NB4 (cell line): Measurements from ENCODE around the gene YY2.

ENCODE experiments used
- DNase-seq: peaks from one replicate; pipeline ENCODE4 v3.0.0; 2010; ENCODE audit warnings: low read depth
- H3K4me3 ChIP-seq: one replicate; pipeline ENCODE4 v1.5.1; 2011; ENCODE audit warnings: mild to moderate bottlenecking, low read depth, low read length, moderate library complexity
- MYC ChIP-seq: IDR thresholded peaks from 2 replicates; pipeline ENCODE4 v1.6.1; 2011; ENCODE audit warnings: low read depth, low read length
- POLR2A ChIP-seq: IDR thresholded peaks from 2 replicates; pipeline ENCODE4 v1.6.1; 2011; ENCODE audit warnings: mild to moderate bottlenecking; ENCODE audit not compliant: insufficient read length; ENCODE audit errors: extremely low read depth
- TF ChIP-seq, protein P1 (sequence below): IDR thresholded peaks from 2 replicates; pipeline ENCODE4 v1.6.1; 2011; ENCODE audit warnings: low read depth, low read length
- TF ChIP-seq, protein P2 (sequence below): IDR thresholded peaks from one replicate; pipeline ENCODE4 v1.5.1; 2012; ENCODE audit warnings: low read depth, low read length

Gene YY2

DNA sequence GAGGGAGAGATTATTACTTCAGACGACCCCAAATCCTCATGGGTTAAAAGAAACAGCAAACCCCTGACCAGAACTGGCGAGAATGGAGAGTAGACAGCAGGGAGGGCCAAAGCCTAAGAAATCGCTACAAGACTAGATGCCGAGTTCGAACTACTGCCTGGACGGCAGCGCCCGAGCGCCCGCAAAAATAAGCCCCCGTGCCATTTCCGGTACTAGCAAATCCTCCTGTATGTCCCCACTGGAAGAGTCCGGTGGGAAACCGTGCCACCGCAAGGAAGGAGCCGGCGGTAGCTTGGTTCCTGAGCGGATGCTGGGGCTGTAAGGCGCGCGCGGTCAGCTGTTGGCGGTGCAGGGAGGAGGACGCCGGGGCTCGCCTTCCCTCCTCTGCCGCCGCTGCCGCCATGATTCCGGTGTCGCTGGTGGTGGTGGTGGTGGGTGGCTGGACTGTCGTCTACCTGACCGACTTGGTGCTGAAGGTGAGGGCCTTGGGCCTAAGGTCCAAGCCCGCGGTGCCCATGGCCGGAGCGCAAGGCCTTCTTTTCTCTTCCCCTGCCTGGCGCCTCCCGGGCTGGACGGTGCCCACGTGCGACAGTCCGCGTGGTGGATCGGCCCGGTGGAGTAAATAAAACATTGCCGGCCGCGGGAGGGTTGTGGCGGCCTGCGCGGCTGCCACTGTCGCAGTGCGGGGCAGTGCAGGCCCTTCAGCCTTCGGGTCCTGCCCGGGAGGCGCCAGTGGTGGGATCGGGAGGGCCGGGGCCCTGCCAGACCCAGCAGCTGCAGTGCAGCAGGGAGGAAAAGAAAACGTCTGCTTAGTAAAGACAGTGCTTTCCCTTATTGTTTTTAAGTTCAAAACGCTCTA is 16.2 kb upstream of the YY2 start, which contains the start of gene MBTPS2:
TSS of gene MBTPS2 (plus strand) at position 284 of the 859 bp plus-strand sequence. CDS start at position 402, 118 bp downstream.
- DNase-seq = peak; percentile 92
- TF ChIP-seq, protein P1, sequence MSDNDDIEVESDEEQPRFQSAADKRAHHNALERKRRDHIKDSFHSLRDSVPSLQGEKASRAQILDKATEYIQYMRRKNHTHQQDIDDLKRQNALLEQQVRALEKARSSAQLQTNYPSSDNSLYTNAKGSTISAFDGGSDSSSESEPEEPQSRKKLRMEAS = peak; percentile 36
- TF ChIP-seq, protein P2, sequence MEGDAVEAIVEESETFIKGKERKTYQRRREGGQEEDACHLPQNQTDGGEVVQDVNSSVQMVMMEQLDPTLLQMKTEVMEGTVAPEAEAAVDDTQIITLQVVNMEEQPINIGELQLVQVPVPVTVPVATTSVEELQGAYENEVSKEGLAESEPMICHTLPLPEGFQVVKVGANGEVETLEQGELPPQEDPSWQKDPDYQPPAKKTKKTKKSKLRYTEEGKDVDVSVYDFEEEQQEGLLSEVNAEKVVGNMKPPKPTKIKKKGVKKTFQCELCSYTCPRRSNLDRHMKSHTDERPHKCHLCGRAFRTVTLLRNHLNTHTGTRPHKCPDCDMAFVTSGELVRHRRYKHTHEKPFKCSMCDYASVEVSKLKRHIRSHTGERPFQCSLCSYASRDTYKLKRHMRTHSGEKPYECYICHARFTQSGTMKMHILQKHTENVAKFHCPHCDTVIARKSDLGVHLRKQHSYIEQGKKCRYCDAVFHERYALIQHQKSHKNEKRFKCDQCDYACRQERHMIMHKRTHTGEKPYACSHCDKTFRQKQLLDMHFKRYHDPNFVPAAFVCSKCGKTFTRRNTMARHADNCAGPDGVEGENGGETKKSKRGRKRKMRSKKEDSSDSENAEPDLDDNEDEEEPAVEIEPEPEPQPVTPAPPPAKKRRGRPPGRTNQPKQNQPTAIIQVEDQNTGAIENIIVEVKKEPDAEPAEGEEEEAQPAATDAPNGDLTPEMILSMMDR = peak; percentile 19
- TF ChIP-seq MYC (peak; percentile 52; the same call in 1 of the 2 replicates), POLR2A (peak; percentile 38)
- H3K4me3 ChIP-seq = peak within 1 kb of the TSS; percentile 87

DNA sequence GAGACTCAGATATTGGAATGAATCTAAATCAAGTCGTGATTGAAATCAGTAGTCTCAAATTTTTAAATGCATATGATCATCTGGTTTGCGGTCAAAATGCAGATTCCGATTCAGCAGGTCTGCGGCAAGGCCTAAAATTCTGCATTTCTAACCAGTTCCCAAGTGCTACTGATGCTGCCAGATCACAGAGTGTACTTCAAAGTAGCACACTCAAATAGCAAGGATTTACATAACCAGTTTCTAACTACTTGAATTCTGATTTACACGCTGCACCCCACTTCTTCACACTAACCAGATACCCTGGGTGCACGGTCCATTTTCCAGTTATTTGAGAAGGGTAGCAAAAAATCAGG is 15.6 kb upstream of the YY2 start:
- H3K4me3 ChIP-seq = peak overlapping the region; percentile 87
- DNase-seq = peak; percentile 26
- TF ChIP-seq, protein P2 = no peak
- no peak for TF ChIP-seq POLR2A
- no peak for TF ChIP-seq MYC
- TF ChIP-seq, protein P1 = no peak

DNA sequence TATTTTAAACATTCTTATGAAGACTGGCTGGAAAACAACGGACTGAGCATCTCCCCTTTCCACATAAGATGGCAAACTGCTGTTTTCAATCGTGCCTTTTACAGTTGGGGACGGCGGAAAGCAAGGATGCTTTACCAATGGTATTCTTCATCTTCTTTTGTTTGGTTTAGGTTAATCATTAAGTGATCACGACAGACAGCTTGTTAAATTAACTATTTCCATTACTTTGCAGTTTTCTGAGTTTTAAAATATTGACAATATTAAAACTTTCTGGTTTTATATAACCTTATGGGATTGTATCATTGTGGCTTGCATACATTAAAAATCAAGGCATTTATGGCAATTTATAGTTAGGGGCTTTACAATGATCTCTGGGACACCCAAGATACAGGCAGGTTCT is 12.6 kb upstream of the YY2 start:
- no peak for DNase-seq
- no peak overlapping the region for H3K4me3 ChIP-seq
- TF ChIP-seq, protein P2 = no peak
- TF ChIP-seq POLR2A = no peak
- TF ChIP-seq MYC = no peak
- TF ChIP-seq, protein P1 = no peak

DNA sequence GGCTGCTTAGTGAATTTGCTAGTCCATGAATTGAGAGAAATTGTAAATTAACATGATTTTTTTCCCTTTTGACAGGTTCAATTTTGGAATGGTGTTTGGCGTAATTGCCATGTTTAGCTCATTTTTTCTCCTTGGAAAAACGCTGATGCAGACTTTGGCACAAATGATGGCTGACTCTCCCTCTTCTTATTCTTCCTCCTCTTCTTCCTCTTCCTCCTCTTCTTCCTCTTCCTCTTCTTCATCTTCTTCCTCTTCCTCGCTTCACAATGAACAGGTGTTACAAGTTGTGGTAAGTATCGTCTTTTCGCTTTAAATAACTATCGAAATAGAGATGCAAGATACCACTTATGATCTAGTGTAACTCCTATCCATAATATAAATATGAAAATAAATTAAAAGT is 10.7 kb upstream of the YY2 start:
- TF ChIP-seq POLR2A = no peak
- no peak for TF ChIP-seq MYC
- TF ChIP-seq, protein P1 = no peak
- TF ChIP-seq, protein P2 = no peak
- DNase-seq = no peak
- no peak overlapping the region for H3K4me3 ChIP-seq

DNA sequence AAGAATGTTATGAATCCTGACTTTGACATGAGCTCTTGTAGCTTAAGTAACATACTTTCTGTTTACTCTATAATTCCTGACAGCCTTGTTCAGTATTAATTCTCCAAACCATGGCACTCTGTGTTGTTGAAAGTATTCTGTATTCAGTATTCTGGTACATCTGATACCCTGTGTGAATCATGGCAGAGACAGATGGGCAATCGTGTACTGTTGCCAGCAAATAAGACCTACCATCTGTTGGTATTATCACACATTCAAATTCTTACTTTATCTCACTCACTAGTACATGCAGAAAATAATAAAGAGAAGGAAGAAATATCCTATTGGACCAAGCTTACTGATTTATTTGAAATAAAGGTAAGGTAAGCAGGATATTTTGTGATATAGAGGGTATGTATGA is 8.4 kb upstream of the YY2 start:
- no peak overlapping the region for H3K4me3 ChIP-seq
- no peak for DNase-seq
- no peak for TF ChIP-seq POLR2A
- TF ChIP-seq, protein P2 = no peak
- no peak for TF ChIP-seq MYC
- TF ChIP-seq, protein P1 = no peak
